ENCODE data around the gene NRXN2.

Gene NRXN2

GRCh38 chr11:64745189-64745520, 22.2 kb upstream of the NRXN2 start:
- Mint-ChIP-seq H3K9me3 (no peaks in the 10 kb centered on the region), H3K4me1 (ENCODE audit: low read depth in 2 of 2) (peaks cover 36 to 48% of the 10 kb centered on the region in 2 donors), H3K4me3 (peak overlapping the region; percentile 93 to 95), H3K27me3 (no peaks in the 10 kb centered on the region), H3K36me3 (ENCODE audit: insufficient read depth) (peaks cover 57% of the 10 kb centered on the region), H3K27ac (peak overlapping the region; percentile 97)
- peak; percentile 76 to 80 (median 79) for DNase-seq
- peak; percentile 39 for ATAC-seq (replicated peaks)

- Mint-ChIP-seq H3K9me3 (no peaks in the 10 kb centered on the region), H3K36me3 (ENCODE audit: insufficient read depth) (peaks cover 62% of the 10 kb centered on the region), H3K27me3 (no peaks in the 10 kb centered on the region), H3K4me1 (ENCODE audit: low read depth in 2 of 2) (peaks cover 37 to 50% of the 10 kb centered on the region in 2 donors), H3K4me3 (peak overlapping the region; percentile 93 to 95), H3K27ac (peak overlapping the region; percentile 97)
- DNase-seq, result peak in 1 of 3 experiments; percentile 33
- peak; percentile 4 for ATAC-seq (replicated peaks)
Observed at GRCh38 chr11:64744544-64745188, 21.7 kb upstream of the NRXN2 start.

DNA sequence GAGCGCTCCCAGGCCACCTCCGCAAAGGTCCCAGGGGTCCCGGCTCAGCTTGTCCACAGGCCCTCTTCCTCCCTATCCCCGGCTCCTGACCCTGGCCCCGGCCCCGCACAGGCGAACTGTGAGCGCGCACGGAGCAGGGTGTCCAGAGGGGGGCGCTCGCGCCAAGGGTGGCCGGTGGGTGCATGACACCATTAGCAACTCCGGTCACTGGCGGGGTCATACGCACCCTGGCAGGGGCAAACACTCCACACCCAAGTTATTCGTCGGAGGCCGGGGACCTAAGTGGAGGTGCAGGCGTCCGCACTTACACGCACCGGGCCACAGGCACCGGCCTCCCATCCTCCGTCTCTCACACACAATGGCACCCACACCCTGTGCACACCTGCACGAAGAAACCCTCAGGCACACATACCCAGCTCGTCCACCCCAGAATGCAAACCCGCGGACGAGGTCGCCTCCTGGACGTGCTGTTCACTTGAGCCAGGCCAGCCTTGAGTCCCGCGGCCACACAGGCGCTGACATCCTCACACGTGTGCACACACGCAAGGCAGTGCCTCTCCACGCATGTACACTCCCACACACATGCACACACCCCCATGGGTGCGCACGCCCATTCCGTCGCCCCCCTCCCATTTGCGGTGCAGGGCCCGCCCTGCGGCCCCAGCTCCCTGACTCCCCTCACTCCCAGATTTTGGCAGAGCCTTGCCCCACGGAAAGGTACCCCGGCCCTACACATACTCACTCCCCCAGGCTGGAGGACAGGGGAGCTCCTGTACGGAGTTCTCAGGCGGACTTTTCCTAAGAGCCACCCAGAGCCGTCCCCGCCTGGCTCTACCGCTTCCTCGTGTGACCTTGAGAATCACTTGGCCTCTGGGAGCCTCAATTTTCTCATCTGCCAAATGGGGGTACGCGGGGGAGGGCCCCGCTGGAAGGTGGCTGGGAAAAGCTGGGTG, 20.9 kb upstream of the NRXN2 start, which contains the start of gene RASGRP2:
Gene RASGRP2, minus strand, starts transcription at position 552 of the 953 bp plus-strand sequence. CDS start 1,276 bp downstream, outside the sequence.
- Mint-ChIP-seq H3K27ac (peak within 1 kb of the TSS; percentile 97), H3K9me3 (no peaks in the 10 kb centered on the region), H3K36me3 (ENCODE audit: insufficient read depth) (peaks cover 64% of the 10 kb centered on the region), H3K27me3 (no peaks in the 10 kb centered on the region), H3K4me1 (ENCODE audit: low read depth in 2 of 2) (peaks cover 40 to 50% of the 10 kb centered on the region in 2 donors), H3K4me3 (peak within 1 kb of the TSS; percentile 93 to 95)
- peak; percentile 52 for ATAC-seq (replicated peaks)
- peak; percentile 89 to 91 (median 90) for DNase-seq

DNA sequence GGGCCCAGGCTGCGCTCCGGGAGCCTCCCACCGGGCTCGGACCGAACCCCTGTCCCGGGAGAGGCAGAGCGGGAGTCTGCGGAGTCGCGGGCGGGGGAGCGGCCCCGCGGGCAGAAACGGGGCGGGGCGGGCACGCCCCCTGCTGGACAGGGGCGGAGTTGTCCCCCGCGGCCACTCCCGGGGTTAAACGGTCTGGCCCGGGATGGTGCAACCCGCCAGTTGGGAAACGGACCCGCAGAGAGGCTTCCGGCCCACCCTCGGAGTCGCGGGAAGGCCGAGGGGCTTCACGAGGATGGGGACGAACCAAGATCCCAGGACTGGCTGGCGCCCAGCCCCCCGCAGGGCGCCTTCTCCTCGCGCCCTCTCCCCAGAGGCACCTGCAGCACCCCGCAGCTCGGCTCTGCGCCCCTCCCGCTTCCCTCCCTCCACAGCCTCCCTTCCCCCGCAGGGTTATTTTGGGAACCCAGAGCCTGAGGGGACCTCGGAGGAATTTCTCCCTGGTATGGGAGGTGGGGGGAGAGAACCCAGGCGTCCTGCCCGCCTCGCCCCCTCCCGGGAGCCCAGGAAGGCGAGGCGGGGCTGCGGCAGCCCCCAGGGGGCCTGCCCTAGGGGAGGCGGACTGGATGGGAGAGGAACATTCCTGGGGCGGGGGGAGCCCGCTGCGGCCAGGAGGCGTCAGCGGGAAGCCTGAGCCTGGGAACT, 20.0 kb upstream of the NRXN2 start:
- Mint-ChIP-seq H3K27me3 (no peaks in the 10 kb centered on the region), H3K36me3 (ENCODE audit: insufficient read depth) (peaks cover 71% of the 10 kb centered on the region), H3K27ac (peak overlapping the region in 1 of 2 donors; percentile 88), H3K9me3 (no peaks in the 10 kb centered on the region), H3K4me3 (peak overlapping the region; percentile 93), H3K4me1 (ENCODE audit: low read depth in 2 of 2) (peaks cover 37 to 47% of the 10 kb centered on the region in 2 donors)
- peak; percentile 71 to 79 (median 76) for DNase-seq
- peak; percentile 10 for ATAC-seq (replicated peaks)

DNA sequence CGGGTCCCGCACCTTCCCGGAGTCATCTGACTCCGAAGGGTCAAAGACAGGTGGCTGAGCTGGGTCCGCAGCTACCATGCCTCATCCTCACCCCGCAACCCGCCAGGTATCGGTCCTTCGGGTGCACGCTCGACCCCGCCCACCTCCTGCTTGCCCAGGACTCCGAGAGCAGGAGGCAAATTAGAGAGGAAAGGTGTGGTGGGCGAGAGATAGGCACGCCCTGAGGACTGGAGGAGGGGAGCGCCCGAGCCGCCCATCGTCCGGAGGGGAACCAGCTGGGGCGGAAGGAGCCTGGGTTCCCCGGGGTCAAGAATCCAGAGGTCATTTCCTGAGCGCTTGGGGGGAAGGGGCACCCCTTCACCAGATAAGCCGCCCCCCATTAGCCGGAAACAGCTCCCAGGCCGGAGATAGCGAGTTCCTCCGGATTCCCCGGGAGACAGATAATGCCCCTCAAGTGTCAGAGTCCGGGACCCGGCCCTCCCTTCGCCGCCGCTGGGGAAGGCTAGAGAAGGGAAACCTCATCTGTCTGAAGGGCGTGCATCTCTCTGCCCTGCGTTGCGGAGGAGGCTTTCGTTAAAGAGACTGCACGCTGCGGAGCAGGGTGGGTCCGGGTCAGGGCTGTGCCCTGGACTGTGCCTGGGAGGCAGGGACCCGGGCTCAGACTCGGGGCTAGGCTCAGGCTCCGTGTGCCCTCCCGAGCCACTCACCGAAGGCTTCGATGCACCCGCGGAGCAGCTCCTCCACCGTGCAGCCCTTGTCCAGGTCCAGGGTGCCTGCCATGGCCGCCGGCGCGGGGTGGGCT, 19.3 kb upstream of the NRXN2 start:
- H3K4me1 Mint-ChIP-seq (ENCODE audit: low read depth in 2 of 2), result peaks cover 37 to 45% of the 10 kb centered on the region in 2 donors
- ATAC-seq (replicated peaks) (no peak), DNase-seq (no peak)
- no peaks in the 10 kb centered on the region for H3K9me3 Mint-ChIP-seq
- no peaks in the 10 kb centered on the region for H3K27me3 Mint-ChIP-seq
- peak overlapping the region; percentile 79 to 93 for H3K4me3 Mint-ChIP-seq
- peaks cover 74% of the 10 kb centered on the region for H3K36me3 Mint-ChIP-seq (ENCODE audit: insufficient read depth)
- peak overlapping the region; percentile 77 to 85 for H3K27ac Mint-ChIP-seq

DNA sequence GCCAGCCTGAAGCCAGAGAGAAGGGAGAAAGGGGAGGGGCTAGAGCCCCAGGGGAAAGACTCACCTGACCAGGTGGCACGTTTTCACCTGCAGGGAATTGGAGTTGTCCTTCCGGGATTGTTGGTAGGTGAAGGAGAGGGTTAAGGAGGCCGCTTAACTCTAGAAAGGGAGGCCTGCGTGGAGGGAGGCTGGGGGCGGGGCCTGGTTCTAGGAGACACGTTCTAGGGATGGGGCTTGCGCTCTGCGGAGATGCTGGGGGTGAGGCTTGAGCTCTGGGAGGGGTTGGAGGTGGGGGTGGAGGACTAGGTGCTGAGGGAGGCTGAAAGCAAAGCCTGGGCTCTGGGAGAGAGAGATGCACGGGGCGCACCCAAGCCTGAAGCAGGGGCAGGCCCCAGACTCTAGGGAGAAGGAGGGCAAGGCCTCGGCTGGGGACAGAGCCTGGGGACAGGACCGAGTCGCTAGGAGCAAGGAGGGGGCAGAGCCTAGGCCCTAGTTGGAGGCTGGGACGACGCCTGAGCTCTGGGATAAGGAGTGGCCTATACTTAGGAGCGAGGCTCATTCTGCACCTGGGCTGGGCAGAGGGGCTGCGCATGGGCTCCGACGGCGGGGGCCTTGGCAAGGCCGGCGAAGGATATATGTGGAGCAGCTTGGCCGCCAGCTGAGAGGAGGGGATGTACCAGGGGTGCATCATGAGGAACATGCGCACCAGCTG, 18.5 kb upstream of the NRXN2 start:
- no peaks in the 10 kb centered on the region for H3K27me3 Mint-ChIP-seq
- H3K36me3 Mint-ChIP-seq (ENCODE audit: insufficient read depth), result peaks cover 74% of the 10 kb centered on the region
- H3K4me3 Mint-ChIP-seq, result peak overlapping the region; percentile 79 to 93
- H3K4me1 Mint-ChIP-seq (ENCODE audit: low read depth in 2 of 2), result peaks cover 34 to 46% of the 10 kb centered on the region in 2 donors
- DNase-seq (no peak), ATAC-seq (replicated peaks) (no peak)
- no peaks in the 10 kb centered on the region for H3K9me3 Mint-ChIP-seq
- peak overlapping the region; percentile 77 to 85 for H3K27ac Mint-ChIP-seq

GRCh38 chr11:64739871-64740270, 16.9 kb upstream of the NRXN2 start:
- H3K9me3 Mint-ChIP-seq, result no peaks in the 10 kb centered on the region
- no peak for DNase-seq
- no peak overlapping the region for H3K4me3 Mint-ChIP-seq
- ATAC-seq (replicated peaks), result no peak
- no peaks in the 10 kb centered on the region for H3K27me3 Mint-ChIP-seq
- peaks cover 80% of the 10 kb centered on the region for H3K36me3 Mint-ChIP-seq (ENCODE audit: insufficient read depth)
- peak overlapping the region in 1 of 2 donors; percentile 72 for H3K27ac Mint-ChIP-seq
- peaks cover 35 to 45% of the 10 kb centered on the region in 2 donors for H3K4me1 Mint-ChIP-seq (ENCODE audit: low read depth in 2 of 2)

GRCh38 chr11:64736654-64737053, 13.7 kb upstream of the NRXN2 start:
- Mint-ChIP-seq H3K4me3 (no peak overlapping the region), H3K27ac (peak overlapping the region in 1 of 2 donors; percentile 84), H3K9me3 (no peaks in the 10 kb centered on the region), H3K36me3 (ENCODE audit: insufficient read depth) (peaks cover 88% of the 10 kb centered on the region), H3K27me3 (no peaks in the 10 kb centered on the region), H3K4me1 (ENCODE audit: low read depth in 2 of 2) (peaks cover 26 to 36% of the 10 kb centered on the region in 2 donors)
- ATAC-seq (replicated peaks) (no peak), DNase-seq (no peak)

DNA sequence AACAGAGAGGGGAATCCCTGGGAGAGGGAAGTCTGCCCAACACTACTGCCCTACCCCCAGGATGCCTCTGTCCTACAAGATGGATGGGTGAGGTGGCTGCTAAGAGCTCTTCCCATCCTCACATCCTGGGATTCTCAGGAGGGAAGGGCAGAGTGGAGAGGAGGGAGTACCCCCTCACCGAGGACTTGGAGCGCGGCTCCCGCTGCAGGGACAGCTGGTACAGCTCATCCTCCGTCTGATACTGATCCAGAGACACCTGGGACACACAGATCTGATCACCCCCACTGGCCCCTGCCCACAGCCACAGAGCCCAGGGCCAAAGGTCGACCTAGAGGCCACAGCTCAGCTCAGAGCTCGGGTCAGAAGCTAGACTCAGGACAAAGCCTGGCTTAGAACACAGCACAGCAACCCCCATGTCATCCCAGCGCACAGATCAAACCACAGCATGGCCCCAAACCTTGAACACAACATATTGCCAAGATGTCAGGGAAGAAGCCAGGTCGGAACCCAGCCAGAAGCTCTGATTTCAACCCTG, 12.8 kb upstream of the NRXN2 start:
- Mint-ChIP-seq H3K27ac (peak overlapping the region; percentile 59 to 84), H3K4me1 (ENCODE audit: low read depth in 2 of 2) (peaks cover 21 to 29% of the 10 kb centered on the region in 2 donors), H3K27me3 (no peaks in the 10 kb centered on the region), H3K4me3 (no peak overlapping the region), H3K36me3 (ENCODE audit: insufficient read depth) (peaks cover 87% of the 10 kb centered on the region), H3K9me3 (no peaks in the 10 kb centered on the region)
- DNase-seq, result no peak
- ATAC-seq (replicated peaks), result no peak

- no peak for ATAC-seq (replicated peaks)
Observed at GRCh38 chr11:64734811-64735724, 12.1 kb upstream of the NRXN2 start.

GRCh38 chr11:64731601-64732000, 8.6 kb upstream of the NRXN2 start:
- ATAC-seq (replicated peaks), result no peak
- Mint-ChIP-seq H3K36me3 (ENCODE audit: insufficient read depth) (peaks cover 86% of the 10 kb centered on the region), H3K9me3 (no peaks in the 10 kb centered on the region), H3K27ac (no peak overlapping the region), H3K4me1 (ENCODE audit: low read depth in 2 of 2) (peaks cover 11 to 26% of the 10 kb centered on the region in 2 donors), H3K27me3 (no peaks in the 10 kb centered on the region), H3K4me3 (no peak overlapping the region)
- DNase-seq, result no peak

More at GRCh38 chr11:64734811-64735724, 12.1 kb upstream of the NRXN2 start:
- no peaks in the 10 kb centered on the region for H3K9me3 Mint-ChIP-seq
- H3K4me3 Mint-ChIP-seq, result no peak overlapping the region
- H3K36me3 Mint-ChIP-seq (ENCODE audit: insufficient read depth), result peaks cover 88% of the 10 kb centered on the region
- DNase-seq, result no peak
- no peaks in the 10 kb centered on the region for H3K27me3 Mint-ChIP-seq
- peak overlapping the region; percentile 51 to 68 for H3K27ac Mint-ChIP-seq
- H3K4me1 Mint-ChIP-seq (ENCODE audit: low read depth in 2 of 2), result peaks cover 15 to 25% of the 10 kb centered on the region in 2 donors

Data from effector memory CD8-positive, alpha-beta T cell (primary cell).